Stimulated activated CD4-positive, alpha-beta T cell treated with anti-CD3 and anti-CD28 coated beads, Interleukin-2, amount 100 ng/mL, for 48 hours (primary cell): ENCODE results near the gene LAMC2.
"Not testable (repeated sequence)": the region's sequence is repeated elsewhere in the genome, so short reads cannot be mapped to it uniquely, and the experiment has no call there.

Experiments used
- DNase-seq, 2 donors: peaks; one replicate each; pipeline ENCODE4 v3.0.0-alpha.2; 2020

Gene LAMC2

GRCh38 chr1:183185941-183186490 lies at the start of gene LAMC2:
TSS of gene LAMC2 (plus strand) at chr1:183186264. CDS start at chr1:183186353, 89 bp downstream.
- DNase-seq: peak in 1 of 2 donors; percentile 5

DNA sequence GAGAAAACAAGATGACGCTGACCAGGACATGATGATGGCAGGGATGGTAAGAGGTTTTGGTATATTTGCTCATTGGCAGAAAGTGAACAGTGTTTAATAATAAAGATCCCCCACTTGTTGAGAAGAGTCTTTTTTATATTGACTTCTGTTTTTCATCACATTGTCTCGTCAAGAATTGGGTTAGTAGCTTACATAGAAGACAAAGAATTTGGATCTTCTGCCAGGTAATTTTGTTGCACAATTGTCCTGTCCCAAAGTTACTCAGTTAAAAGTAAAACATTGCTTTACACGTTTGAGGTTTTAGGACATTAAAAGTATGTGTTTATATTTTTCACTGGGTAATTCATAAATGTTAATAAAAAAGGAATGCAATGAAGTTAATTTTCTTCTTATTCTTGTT lies 48.3 kb upstream of the LAMC2 start:
- DNase-seq: no peak

DNA sequence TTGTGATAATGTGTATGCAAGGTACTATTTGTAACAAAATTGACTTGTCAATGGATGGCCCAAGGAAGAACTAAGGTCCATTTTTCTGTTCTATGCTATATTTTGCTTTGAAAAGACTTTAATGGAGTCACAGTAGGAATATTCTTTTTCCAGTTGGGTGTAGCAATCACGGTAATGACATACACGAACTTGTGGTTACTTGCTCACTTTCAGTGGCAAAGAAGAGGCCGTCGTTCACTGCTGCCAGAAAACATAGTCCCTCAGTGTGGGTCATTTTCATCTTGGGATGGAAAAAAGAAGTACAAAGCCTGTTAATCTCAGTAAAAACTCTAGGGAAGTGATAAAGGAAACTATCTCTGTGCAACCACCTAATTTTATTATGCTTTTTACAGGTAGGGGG lies 47.8 kb upstream of the LAMC2 start:
- DNase-seq: no peak

GRCh38 chr1:183139281-183139942 lies 46.7 kb upstream of the LAMC2 start:
- no peak for DNase-seq

- DNase-seq: no peak
Measured at GRCh38 chr1:183140633-183141032, 45.4 kb upstream of the LAMC2 start.

- DNase-seq: no peak
Measured at GRCh38 chr1:183142171-183142570, 43.9 kb upstream of the LAMC2 start.

DNA sequence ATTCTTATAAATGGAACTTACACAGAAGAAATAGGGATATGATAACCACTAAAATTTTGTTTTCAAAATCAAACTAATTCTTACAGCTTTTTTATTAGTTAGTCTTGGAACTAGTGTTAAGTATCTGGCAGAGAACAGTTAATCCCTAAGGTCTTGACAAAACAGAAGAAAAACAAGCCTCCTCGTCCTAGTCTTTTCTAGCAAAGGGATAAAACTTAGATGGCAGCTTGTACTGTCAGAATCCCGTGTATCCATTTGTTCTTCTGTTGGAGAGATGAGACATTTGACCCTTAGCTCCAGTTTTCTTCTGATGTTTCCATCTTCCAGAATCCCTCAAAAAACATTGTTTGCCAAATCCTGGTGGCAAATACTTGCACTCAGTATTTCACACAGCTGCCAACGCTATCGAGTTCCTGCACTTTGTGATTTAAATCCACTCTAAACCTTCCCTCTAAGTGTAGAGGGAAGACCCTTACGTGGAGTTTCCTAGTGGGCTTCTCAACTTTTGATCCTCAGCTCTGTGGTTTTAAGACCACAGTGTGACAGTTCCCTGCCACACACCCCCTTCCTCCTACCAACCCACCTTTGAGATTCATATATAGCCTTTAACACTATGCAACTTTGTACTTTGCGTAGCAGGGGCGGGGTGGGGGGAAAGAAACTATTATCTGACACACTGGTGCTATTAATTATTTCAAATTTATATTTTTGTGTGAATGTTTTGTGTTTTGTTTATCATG lies 42.3 kb upstream of the LAMC2 start:
- no peak for DNase-seq

GRCh38 chr1:183144752-183145151 lies 41.3 kb upstream of the LAMC2 start:
- DNase-seq: no peak

DNA sequence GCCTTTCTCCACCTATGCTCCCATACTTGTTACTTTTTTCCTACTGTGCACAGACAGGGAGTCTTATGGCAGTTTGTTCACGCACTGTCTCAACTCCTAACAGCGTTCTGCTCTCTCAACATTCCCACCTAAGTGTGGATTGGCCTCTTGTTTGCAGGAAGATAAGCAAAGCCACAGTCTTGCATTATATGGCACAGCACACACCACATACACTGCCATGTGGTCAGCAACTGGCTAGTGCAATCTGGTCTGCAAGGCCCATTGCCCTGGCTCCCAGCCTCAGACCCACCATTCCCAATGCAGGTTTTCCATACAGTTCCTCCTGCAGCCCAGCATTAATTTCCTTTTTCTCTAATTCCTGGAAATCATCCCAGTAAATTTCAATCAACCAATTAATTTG lies 38.3 kb upstream of the LAMC2 start:
- DNase-seq: no peak

- DNase-seq: no peak
Measured at GRCh38 chr1:183148599-183148998, 37.5 kb upstream of the LAMC2 start.

GRCh38 chr1:183149273-183149672 lies 36.8 kb upstream of the LAMC2 start:
- DNase-seq: no peak

DNA sequence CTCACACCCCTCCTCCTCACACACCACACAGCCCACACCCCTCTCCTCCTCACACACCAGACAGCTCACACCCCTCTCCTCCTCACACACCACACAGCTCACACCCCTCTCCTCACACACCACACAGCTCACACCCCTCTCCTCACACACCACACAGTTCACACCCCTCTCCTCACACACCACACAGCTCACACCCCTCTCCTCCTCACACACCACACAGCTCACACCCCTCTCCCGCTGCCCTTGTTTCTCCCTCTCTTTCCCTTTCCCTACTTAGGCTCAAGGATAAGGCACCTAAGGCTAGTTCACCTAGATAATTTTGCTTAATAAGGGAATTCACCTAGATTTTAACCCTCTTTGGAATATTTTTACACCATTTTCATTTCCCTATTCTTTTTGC lies 36.0 kb upstream of the LAMC2 start:
- not testable (repeated sequence) for DNase-seq

GRCh38 chr1:183150445-183150844 lies 35.6 kb upstream of the LAMC2 start:
- no peak for DNase-seq

DNA sequence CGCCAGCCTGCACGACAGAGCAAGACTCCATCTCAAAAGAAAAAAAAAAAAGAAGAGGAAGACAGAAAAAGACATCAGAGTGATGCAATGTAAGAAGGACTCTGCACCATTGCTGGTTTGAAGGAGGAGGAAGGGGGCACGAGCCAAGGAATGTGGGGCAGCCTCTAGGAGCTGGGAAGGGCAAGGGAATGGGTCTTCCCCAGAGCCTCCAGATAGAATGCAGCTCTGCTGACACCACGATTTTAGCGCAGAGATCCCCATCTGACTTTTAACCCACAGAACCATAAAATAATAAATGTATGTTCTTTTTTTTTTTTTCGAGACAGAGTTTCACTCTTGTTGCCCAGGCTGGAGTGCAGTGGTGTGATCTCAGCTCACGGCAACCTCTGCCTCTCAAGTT lies 33.9 kb upstream of the LAMC2 start:
- DNase-seq: no peak

- no peak for DNase-seq
Measured at GRCh38 chr1:183155939-183156338, 30.1 kb upstream of the LAMC2 start.

DNA sequence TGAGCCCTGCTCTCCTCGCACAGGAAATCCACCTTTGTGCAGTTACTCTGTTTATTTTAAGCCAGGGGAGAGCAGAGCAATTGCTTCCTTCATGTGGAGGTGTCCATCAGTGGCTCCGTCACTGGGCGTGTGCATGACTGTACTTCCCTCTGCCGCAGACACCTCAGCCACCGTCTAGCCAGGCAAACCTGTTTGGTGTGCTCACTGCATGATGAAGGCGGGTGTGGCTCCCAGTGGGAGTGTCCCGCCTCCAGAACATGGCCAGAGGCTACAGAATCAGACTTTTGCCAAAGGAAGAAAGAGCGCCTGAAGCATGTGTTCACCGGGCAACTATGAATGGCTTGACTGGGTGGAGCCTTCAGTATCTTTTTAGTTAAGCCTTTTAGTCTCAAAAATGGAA lies 26.1 kb upstream of the LAMC2 start:
- DNase-seq: no peak

DNA sequence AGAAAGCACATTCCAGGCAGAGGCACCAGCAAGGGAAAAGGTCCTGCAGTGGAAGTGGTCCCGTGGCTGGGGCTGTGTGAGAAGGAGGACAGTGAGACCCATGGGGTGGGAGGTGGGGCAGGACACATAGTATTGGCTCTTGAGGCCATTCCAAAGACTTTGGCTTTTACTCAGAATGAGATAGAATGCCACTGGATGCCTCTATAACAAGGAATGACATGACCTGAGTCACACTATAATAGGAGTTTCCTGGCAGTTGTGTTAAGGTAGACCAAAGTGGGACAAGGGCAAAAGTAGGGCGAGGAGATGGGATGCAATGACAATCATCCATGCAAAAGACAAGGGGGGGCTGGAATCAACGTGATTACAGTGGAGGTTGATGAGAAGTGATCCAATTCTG lies 24.7 kb upstream of the LAMC2 start:
- DNase-seq: no peak

DNA sequence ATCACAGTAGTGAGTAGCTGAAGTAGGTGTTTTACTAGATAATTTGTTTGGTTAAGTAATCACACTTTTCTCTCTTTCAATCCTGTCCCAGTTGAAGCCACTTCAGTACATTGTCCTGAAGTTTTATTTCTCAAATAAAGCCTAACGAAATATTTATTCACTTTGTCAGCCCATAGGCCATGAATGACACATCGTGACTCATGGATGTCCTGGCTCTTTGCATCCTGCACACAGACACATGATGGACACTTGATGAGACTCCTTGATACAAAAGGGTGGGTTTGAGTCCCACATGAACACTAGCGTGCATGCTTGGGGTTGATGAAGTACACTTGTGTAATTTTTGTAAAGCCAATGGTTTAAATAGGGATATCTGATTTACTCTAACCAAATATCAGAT lies 22.7 kb upstream of the LAMC2 start:
- DNase-seq: no peak

DNA sequence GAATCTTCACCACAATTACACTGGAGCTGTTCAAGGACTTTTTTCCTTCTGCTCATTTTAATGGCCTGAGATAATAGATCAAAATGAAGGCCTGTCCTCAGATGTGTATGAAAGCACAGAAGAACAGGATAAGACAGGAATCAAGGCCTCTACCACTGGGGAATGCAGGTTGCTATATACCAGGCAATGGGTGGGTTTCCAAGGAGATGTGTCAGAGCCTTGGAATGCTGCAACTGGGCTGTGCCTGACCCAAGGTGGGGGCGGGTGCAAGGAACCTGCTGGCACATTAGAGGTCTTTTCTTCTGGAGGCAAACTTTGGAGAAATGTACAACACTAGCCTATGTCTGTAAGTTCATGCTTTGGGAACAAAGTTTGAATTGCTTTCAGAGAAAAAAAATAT lies 21.7 kb upstream of the LAMC2 start:
- no peak for DNase-seq

- DNase-seq: no peak
Measured at GRCh38 chr1:183164963-183165362, 21.1 kb upstream of the LAMC2 start.

DNA sequence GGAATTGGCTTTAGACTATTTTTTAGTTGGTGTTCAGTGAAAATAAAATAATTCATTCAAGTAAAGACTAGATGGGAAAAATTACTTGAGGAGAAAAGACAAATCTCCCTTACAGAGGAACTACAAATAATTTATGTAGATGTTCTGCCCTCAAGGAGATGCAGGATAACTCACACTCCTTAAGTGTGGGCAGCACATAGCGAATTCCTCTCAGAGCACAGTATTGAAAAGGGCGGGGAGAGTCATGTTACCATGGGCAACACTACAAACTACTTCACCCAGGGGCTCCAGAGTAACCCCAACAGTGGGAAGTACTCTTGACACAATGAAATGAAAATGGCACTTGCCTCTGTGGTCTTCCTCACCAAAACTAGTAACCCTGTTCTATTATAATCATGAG lies 20.6 kb upstream of the LAMC2 start:
- no peak for DNase-seq

- no peak for DNase-seq
Measured at GRCh38 chr1:183166454-183166853, 19.6 kb upstream of the LAMC2 start.

DNA sequence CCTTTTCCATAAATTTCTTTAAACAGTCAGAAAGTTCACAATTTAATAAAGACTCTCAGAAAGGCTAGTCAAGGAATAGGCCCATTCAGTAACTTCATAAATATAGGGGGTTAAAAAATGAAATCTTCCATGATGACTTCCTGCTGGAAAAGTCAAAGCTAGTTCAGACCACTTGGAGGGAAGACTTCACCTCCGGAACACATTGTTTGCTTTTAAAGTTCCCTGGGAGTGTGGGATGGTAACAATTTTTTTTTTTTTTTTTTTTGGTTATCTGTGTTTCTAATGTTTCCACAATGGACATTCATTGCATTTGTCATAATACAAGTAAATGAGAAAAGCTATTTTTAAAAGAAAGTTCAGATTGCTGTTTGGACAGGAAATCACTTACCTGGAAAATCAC lies 18.4 kb upstream of the LAMC2 start:
- no peak for DNase-seq

- DNase-seq: no peak
Measured at GRCh38 chr1:183168308-183168707, 17.8 kb upstream of the LAMC2 start.

GRCh38 chr1:183173828-183174227 lies 12.2 kb upstream of the LAMC2 start:
- no peak for DNase-seq
